Measurements from ENCODE around the gene WARS2.

DNA sequence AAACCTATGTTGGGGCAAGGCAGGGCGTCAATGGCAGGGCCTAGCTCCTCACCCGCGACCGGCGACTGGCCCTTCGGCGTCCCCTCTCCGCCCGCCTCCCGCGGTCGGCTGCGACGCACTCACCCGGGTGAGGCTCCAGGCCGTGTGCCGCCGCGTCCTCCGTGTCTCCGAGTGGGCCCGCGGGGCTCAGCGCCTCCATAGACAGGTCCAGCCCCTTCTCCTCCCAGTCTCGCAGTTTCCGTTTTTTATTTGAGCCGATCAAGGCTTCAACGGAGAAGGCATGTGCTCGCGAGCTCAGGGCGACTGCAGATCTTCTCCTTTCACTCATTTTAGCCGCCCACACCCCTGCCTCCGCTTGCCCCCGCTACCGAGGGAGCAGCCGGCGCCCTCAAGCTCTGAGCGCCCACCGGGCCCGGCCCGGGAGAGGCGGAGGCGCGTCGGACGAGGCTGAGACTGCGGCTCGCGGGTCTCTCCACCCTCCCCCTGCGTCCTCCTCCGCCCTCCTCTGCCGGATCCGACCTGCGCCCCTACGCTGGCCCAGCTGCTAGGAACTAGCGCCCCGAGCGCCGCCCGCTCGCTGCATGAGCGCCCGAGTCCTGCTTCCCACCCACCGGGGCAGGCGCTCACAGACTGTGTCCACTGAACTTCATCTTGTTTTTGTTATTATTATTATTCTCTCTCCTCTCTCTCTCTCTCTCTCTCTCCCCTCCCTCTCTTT, 152.8 kb downstream of the WARS2 start:
- TF ChIP-seq, protein P1, sequence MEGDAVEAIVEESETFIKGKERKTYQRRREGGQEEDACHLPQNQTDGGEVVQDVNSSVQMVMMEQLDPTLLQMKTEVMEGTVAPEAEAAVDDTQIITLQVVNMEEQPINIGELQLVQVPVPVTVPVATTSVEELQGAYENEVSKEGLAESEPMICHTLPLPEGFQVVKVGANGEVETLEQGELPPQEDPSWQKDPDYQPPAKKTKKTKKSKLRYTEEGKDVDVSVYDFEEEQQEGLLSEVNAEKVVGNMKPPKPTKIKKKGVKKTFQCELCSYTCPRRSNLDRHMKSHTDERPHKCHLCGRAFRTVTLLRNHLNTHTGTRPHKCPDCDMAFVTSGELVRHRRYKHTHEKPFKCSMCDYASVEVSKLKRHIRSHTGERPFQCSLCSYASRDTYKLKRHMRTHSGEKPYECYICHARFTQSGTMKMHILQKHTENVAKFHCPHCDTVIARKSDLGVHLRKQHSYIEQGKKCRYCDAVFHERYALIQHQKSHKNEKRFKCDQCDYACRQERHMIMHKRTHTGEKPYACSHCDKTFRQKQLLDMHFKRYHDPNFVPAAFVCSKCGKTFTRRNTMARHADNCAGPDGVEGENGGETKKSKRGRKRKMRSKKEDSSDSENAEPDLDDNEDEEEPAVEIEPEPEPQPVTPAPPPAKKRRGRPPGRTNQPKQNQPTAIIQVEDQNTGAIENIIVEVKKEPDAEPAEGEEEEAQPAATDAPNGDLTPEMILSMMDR (conservative IDR thresholded peaks at IDR 0.05; ENCODE audit: low read depth, low read length), result no peak
- peak; percentile 52 for TF ChIP-seq EZH2 (IDR thresholded peaks at IDR 0.05; ENCODE audit: borderline replicate concordance, low read depth, low read length, poor library complexity, severe bottlenecking)
